ENCODE measurements around the gene CFAP20.

Gene CFAP20

GRCh38 chr16:58107228-58107627 is 22.0 kb downstream of the CFAP20 start:
- ChIA-PET CTCF (interaction anchor here (0.6 to 1.4 kb wide), 6 partner anchors 10 to 530 kb away, joined by 3 read pairs; no protein-coding TSS in a partner anchor), POLR2A (interaction anchor here (0.8 kb wide), 1 partner anchor 22 kb away, joined by 3 read pairs; the partner anchor contains the start of gene CFAP20)
- DNase-seq (ENCODE audit: extremely low spot score): no peak
- TF ChIP-seq FOXA1 (IDR thresholded peaks at IDR 0.05): no peak
- TF ChIP-seq TARDBP (IDR thresholded peaks at IDR 0.05): no peak
- TF ChIP-seq NFRKB (IDR thresholded peaks at IDR 0.05): no peak

- no peak for TF ChIP-seq LEF1 (IDR thresholded peaks at IDR 0.05; ENCODE audit: borderline replicate concordance)
- TF ChIP-seq ARNT (IDR thresholded peaks at IDR 0.05): no peak
- TF ChIP-seq PKNOX1 (IDR thresholded peaks at IDR 0.05): no peak
- TF ChIP-seq CTBP1 (IDR thresholded peaks at IDR 0.05; ENCODE audit: borderline replicate concordance): no peak
- TF ChIP-seq FOXA1 (IDR thresholded peaks at IDR 0.05): no peak
- no peak for TF ChIP-seq L3MBTL2 (conservative IDR thresholded peaks at IDR 0.05)
- TF ChIP-seq SP1 (IDR thresholded peaks at IDR 0.05): no peak
- TF ChIP-seq FOXM1 (IDR thresholded peaks at IDR 0.05; ENCODE audit: borderline replicate concordance): no peak
- TF ChIP-seq HDGF (IDR thresholded peaks at IDR 0.05; ENCODE audit: borderline replicate concordance): no peak
- TF ChIP-seq ELF4 (IDR thresholded peaks at IDR 0.05): no peak
- TF ChIP-seq BHLHE40 (IDR thresholded peaks at IDR 0.05; ENCODE audit: borderline replicate concordance): no peak
- TF ChIP-seq SUZ12 (IDR thresholded peaks at IDR 0.05): no peak
- no peak for TF ChIP-seq ZNF384 (IDR thresholded peaks at IDR 0.05)
- POLR2A ChIA-PET: no interaction called here
- no peak for DNase-seq (ENCODE audit: extremely low spot score)
- CTCF ChIA-PET: interaction anchor here (0.6 kb wide), 1 partner anchor 635 kb away, joined by 5 read pairs; no protein-coding TSS in a partner anchor
Observed at GRCh38 chr16:58105631-58106030, 23.6 kb downstream of the CFAP20 start.

- POLR2A ChIA-PET: no interaction called here
- DNase-seq (ENCODE audit: extremely low spot score): no peak
- TF ChIP-seq L3MBTL2 (conservative IDR thresholded peaks at IDR 0.05) (no peak), HDGF (IDR thresholded peaks at IDR 0.05; ENCODE audit: borderline replicate concordance) (no peak), FOXK2 (IDR thresholded peaks at IDR 0.05) (no peak), BHLHE40 (IDR thresholded peaks at IDR 0.05; ENCODE audit: borderline replicate concordance) (no peak), FOXA1 (IDR thresholded peaks at IDR 0.05) (no peak), FOXM1 (IDR thresholded peaks at IDR 0.05; ENCODE audit: borderline replicate concordance) (no peak), CTBP1 (IDR thresholded peaks at IDR 0.05; ENCODE audit: borderline replicate concordance) (no peak), TARDBP (IDR thresholded peaks at IDR 0.05) (no peak), PKNOX1 (IDR thresholded peaks at IDR 0.05) (no peak), LEF1 (IDR thresholded peaks at IDR 0.05; ENCODE audit: borderline replicate concordance) (no peak), SP1 (IDR thresholded peaks at IDR 0.05) (no peak), SUZ12 (IDR thresholded peaks at IDR 0.05) (no peak)
- CTCF ChIA-PET: interaction anchor here (0.9 to 1.2 kb wide), 2 partner anchors 18 to 23 kb away, joined by 3 read pairs; no protein-coding TSS in a partner anchor
Observed at GRCh38 chr16:58102665-58103392, 26.4 kb downstream of the CFAP20 start.

- CTCF ChIA-PET: interaction anchor here (0.7 kb wide), 1 partner anchor 365 kb away, joined by 3 read pairs; the partner anchor contains the start of gene KATNB1
- TF ChIP-seq HDGF (IDR thresholded peaks at IDR 0.05; ENCODE audit: borderline replicate concordance) (no peak), TARDBP (IDR thresholded peaks at IDR 0.05) (no peak), NFRKB (IDR thresholded peaks at IDR 0.05) (no peak), SP1 (IDR thresholded peaks at IDR 0.05) (no peak), ARNT (IDR thresholded peaks at IDR 0.05) (no peak), SUZ12 (IDR thresholded peaks at IDR 0.05) (no peak), BHLHE40 (IDR thresholded peaks at IDR 0.05; ENCODE audit: borderline replicate concordance) (no peak), FOXM1 (IDR thresholded peaks at IDR 0.05; ENCODE audit: borderline replicate concordance) (no peak), CTBP1 (IDR thresholded peaks at IDR 0.05; ENCODE audit: borderline replicate concordance) (no peak), LEF1 (IDR thresholded peaks at IDR 0.05; ENCODE audit: borderline replicate concordance) (no peak), FOXK2 (IDR thresholded peaks at IDR 0.05) (no peak), ZNF384 (IDR thresholded peaks at IDR 0.05) (no peak), L3MBTL2 (conservative IDR thresholded peaks at IDR 0.05) (no peak), FOXA1 (IDR thresholded peaks at IDR 0.05) (no peak), PKNOX1 (IDR thresholded peaks at IDR 0.05) (no peak), ELF4 (IDR thresholded peaks at IDR 0.05) (no peak)
- POLR2A ChIA-PET: no interaction called here
- no peak for DNase-seq (ENCODE audit: extremely low spot score)
Observed at GRCh38 chr16:58099956-58100300, 29.3 kb downstream of the CFAP20 start.

- POLR2A ChIA-PET: no interaction called here
Observed at GRCh38 chr16:58099097-58099955, 29.9 kb downstream of the CFAP20 start.

More at GRCh38 chr16:58099097-58099955, 29.9 kb downstream of the CFAP20 start:
- no peak for DNase-seq (ENCODE audit: extremely low spot score)
- CTCF ChIA-PET: interaction anchor here (0.7 kb wide), 1 partner anchor 364 kb away, joined by 3 read pairs; the partner anchor contains the start of gene KATNB1
- no peak for TF ChIP-seq FOXM1 (IDR thresholded peaks at IDR 0.05; ENCODE audit: borderline replicate concordance)
- no peak for TF ChIP-seq HDGF (IDR thresholded peaks at IDR 0.05; ENCODE audit: borderline replicate concordance)
- no peak for TF ChIP-seq FOXA1 (IDR thresholded peaks at IDR 0.05)
- no peak for TF ChIP-seq L3MBTL2 (conservative IDR thresholded peaks at IDR 0.05)
- no peak for TF ChIP-seq FOXK2 (IDR thresholded peaks at IDR 0.05)
